ENCODE measurements around the gene GABBR1. TPM values are rescaled to one million over a fixed set of nuclear protein-coding genes. Genes with fewer than 3 reads are reported as not detected.

GABBR1 gene
- polyA plus RNA-seq, 1 of the 3 experiments (the other 2 are of a cell fraction) = 26.8 TPM

DNA sequence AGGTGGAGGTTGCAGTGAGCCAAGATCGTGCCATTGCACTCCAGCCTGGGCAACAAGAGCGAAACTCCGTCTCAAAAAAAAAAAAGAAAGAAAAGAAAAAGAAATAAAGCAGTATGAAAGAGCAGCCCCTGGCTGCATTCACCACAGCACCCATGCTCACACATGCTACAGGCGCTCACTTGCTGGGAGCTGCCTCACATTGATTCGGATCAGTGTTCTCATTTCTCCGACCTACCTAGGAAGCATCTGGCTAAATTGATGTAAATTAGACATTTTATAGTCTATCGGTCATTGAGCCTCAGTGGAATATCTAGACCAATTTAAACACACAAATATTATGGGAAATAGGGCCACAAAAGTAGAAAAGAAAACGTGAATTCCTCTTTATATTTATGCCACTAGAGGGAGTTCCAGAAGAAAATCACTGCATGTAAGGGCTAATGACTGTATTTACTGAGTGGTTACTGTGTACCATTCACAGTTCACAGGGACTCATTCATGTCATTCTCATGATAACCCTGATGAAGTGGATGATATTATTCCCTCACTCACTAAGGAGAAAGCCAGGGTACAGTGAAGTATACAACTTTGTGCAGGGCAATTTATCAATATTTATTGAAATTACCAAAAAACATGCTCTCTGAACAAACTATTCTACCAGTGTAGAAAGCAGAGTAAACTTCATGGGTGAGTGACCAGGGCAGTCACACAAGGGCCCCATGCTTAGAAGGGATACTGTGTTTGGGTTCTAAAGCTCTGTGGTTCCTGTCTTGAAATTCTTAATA lies 18.6 kb upstream of the GABBR1 start:
- peaks cover 7% of the 10 kb centered on the region; the same call in 1 of the 2 replicates for H3K27me3 ChIP-seq (ENCODE audit: insufficient read depth)
- H3K79me2 ChIP-seq (ENCODE audit: insufficient read depth) = no peaks in the 10 kb centered on the region
- H3K9me2 ChIP-seq = no peaks in the 10 kb centered on the region
- no peak overlapping the region for H3K4me2 ChIP-seq
- no peak overlapping the region for H3K27ac ChIP-seq (ENCODE audit: low read depth in 2 of 2, low read length in 1 of 2)
- CTCF ChIA-PET = interaction anchor here (0.6 to 8.1 kb wide), 16 partner anchors 11 to 179 kb away, joined by 3 to 120 read pairs (median 10); partner anchors contain the start of gene GABBR1
- no peaks in the 10 kb centered on the region for H3F3A ChIP-seq (replicated peaks; ENCODE audit: insufficient read depth)
- TF ChIP-seq EZH2phosphoT487 (IDR thresholded peaks at IDR 0.05; ENCODE audit: borderline replicate concordance, low read depth) (no peak), RFX5 (IDR thresholded peaks at IDR 0.05; ENCODE audit: low read length) (peak; percentile 78), FOXM1 (IDR thresholded peaks at IDR 0.05; ENCODE audit: low read depth) (no peak), NRF1 (IDR thresholded peaks at IDR 0.05; ENCODE audit: low read depth, low read length) (no peak)
- TF ChIP-seq, protein P1, sequence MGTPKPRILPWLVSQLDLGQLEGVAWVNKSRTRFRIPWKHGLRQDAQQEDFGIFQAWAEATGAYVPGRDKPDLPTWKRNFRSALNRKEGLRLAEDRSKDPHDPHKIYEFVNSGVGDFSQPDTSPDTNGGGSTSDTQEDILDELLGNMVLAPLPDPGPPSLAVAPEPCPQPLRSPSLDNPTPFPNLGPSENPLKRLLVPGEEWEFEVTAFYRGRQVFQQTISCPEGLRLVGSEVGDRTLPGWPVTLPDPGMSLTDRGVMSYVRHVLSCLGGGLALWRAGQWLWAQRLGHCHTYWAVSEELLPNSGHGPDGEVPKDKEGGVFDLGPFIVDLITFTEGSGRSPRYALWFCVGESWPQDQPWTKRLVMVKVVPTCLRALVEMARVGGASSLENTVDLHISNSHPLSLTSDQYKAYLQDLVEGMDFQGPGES (IDR thresholded peaks at IDR 0.05; ENCODE audit: low read depth, low read length) = no peak
- TF ChIP-seq, protein P2, sequence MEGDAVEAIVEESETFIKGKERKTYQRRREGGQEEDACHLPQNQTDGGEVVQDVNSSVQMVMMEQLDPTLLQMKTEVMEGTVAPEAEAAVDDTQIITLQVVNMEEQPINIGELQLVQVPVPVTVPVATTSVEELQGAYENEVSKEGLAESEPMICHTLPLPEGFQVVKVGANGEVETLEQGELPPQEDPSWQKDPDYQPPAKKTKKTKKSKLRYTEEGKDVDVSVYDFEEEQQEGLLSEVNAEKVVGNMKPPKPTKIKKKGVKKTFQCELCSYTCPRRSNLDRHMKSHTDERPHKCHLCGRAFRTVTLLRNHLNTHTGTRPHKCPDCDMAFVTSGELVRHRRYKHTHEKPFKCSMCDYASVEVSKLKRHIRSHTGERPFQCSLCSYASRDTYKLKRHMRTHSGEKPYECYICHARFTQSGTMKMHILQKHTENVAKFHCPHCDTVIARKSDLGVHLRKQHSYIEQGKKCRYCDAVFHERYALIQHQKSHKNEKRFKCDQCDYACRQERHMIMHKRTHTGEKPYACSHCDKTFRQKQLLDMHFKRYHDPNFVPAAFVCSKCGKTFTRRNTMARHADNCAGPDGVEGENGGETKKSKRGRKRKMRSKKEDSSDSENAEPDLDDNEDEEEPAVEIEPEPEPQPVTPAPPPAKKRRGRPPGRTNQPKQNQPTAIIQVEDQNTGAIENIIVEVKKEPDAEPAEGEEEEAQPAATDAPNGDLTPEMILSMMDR (IDR thresholded peaks at IDR 0.05) = peak; percentile 75
- H2AFZ ChIP-seq (ENCODE audit: low read depth) = no peak overlapping the region
- 52% methylated on average over 8 of the region's 8 CpGs for WGBS (ENCODE audit: low lambda C conversion rate)
- H3K9me3 ChIP-seq = no peaks in the 10 kb centered on the region
- H3K36me3 ChIP-seq (replicated peaks in 1 of 2; ENCODE audit: control insufficient read depth in 1 of 2, insufficient read depth in 2 of 2, low read length in 1 of 2) = no peaks in the 10 kb centered on the region
- peak; percentile 54 for DNase-seq
- no peak overlapping the region for H3K9ac ChIP-seq
- no peaks in the 10 kb centered on the region for H4K20me1 ChIP-seq (ENCODE audit: insufficient read depth)
- POLR2A ChIA-PET = no interaction called here
- H3K4me1 ChIP-seq (ENCODE audit: control insufficient read depth in 1 of 2, insufficient read depth in 2 of 2, low read depth in 1 of 2, low read length in 1 of 2) = peaks cover 0 to 7% of the 10 kb centered on the region in 2 experiments; a peak in 1 of 4 replicates
- no peak overlapping the region for H3K4me3 ChIP-seq (ENCODE audit: low read depth in 2 of 2, low read length in 1 of 2)

DNA sequence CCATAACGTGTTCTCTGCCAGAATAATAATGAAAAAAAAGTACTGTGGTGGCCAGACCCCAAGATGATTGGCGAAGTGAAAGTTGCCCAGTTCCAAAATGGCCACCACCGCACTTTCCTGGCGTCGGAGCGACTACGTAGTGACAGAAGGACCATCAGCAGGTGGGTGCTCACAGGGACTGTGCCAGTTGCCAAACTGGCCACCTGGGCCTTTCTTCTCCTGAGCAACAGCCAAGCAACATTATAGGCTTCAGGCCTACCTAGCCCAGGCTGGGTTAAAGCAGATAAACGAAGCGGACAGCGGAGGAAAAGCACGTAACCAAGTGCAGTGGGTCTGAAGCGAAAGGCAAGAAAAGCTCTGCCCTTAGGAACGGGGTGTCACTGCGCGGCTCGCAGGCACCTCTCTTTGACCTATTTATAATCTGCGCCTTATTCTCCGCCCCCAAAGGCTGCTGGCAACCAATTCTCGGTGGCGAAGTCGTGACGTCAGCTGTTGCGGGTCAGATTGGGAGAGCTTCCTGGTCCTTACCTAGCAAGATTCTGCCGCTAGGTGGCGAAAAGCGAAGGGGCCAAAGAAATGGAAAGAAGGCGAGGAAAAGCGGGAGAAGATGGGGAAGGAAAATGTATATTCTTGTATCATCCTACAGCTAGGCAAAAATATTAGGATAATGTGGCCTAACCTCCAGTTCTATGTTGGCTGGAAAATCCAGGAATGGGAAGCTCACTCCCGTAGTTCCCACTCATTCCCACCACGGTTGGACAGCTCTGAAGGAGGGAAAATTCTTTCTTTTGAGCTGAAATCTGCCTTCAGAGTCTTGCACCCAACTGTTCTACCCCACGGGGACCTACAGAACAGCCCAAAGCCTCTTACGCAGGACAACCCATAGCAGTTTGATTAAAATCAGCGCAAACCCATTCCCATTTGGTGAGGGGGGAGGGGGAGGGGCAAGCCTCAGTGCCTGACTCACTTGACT lies 17.0 kb upstream of the GABBR1 start:
- TF ChIP-seq MAX (IDR thresholded peaks at IDR 0.05; ENCODE audit: low read depth) (no peak), GATA2 (CRISPR knock-in tag; IDR thresholded peaks at IDR 0.05) (no peak), RXRA (IDR thresholded peaks at IDR 0.05; ENCODE audit: borderline replicate concordance, low read depth) (no peak), CHD2 (IDR thresholded peaks at IDR 0.05; ENCODE audit: low read length, partially characterized antibody) (peak; percentile 29), EZH2phosphoT487 (IDR thresholded peaks at IDR 0.05; ENCODE audit: borderline replicate concordance, low read depth) (no peak), YY1 (IDR thresholded peaks at IDR 0.05; ENCODE audit: low read depth) (peak; percentile 73; the same call in 1 of the 2 replicates), POLR2AphosphoS5 (IDR thresholded peaks at IDR 0.05; ENCODE audit: low read depth, low read length) (0 out of 2 replicates have a peak, but pooled peaks have one; percentile 24), SMC3 (IDR thresholded peaks at IDR 0.05; ENCODE audit: low read depth, low read length) (peak; percentile 27; the same call in 1 of the 2 replicates), ELF1 (IDR thresholded peaks at IDR 0.05) (peak; percentile 56; the same call in 1 of the 2 replicates), EP300 (IDR thresholded peaks at IDR 0.05; ENCODE audit: borderline replicate concordance in 1 of 2, low read depth in 1 of 2, low read length in 1 of 2) (no peak), RFX5 (IDR thresholded peaks at IDR 0.05; ENCODE audit: low read length) (peak; percentile 100), MEF2A (IDR thresholded peaks at IDR 0.05; ENCODE audit: borderline replicate concordance, low read depth) (no peak)
- TF ChIP-seq, protein P2 (IDR thresholded peaks at IDR 0.05) = peak; percentile 89
- Histone ChIP-seq H3K9me3 (no peaks in the 10 kb centered on the region), H3K79me2 (ENCODE audit: insufficient read depth) (no peaks in the 10 kb centered on the region), H3F3A (replicated peaks; ENCODE audit: insufficient read depth) (no peaks in the 10 kb centered on the region), H2AFZ (ENCODE audit: low read depth) (peak overlapping the region; percentile 89), H3K4me1 (ENCODE audit: control insufficient read depth in 1 of 2, insufficient read depth in 2 of 2, low read depth in 1 of 2, low read length in 1 of 2) (peaks cover 0 to 7% of the 10 kb centered on the region in 2 experiments; a peak in 1 of 4 replicates), H3K9ac (no peak overlapping the region), H3K4me2 (peak overlapping the region; percentile 70), H3K9me2 (no peaks in the 10 kb centered on the region), H3K27ac (ENCODE audit: low read depth in 2 of 2, low read length in 1 of 2) (peak overlapping the region; percentile 17 to 69; a peak in 3 of 4 replicates), H3K4me3 (ENCODE audit: low read depth in 2 of 2, low read length in 1 of 2) (peak overlapping the region; percentile 40 to 52), H3K27me3 (ENCODE audit: insufficient read depth) (peaks cover 7% of the 10 kb centered on the region; the same call in 1 of the 2 replicates), H4K20me1 (ENCODE audit: insufficient read depth) (no peaks in the 10 kb centered on the region), H3K36me3 (replicated peaks in 1 of 2; ENCODE audit: control insufficient read depth in 1 of 2, insufficient read depth in 2 of 2, low read length in 1 of 2) (no peaks in the 10 kb centered on the region)
- DNase-seq = peak; percentile 89
- ChIA-PET CTCF (interaction anchor here (0.5 to 8.1 kb wide), 31 partner anchors 10 to 1961 kb away, joined by 3 to 120 read pairs (median 4); partner anchors contain the start of genes GABBR1 and HLA-A), POLR2A (interaction anchor here (2.2 kb wide), 1 partner anchor 17 kb away, joined by 12 read pairs; the partner anchor contains the start of gene GABBR1)
- WGBS (ENCODE audit: low lambda C conversion rate) = 11% methylated on average over 29 of the region's 33 CpGs
